Skeletal muscle cell (primary cell): ENCODE data around the gene RBMS3.
"Not testable (repeated sequence)": the region's sequence is repeated elsewhere in the genome, so short reads cannot be mapped to it uniquely, and the experiment has no call there.

Experiments used
- DNase-seq: peaks from one replicate; pipeline ENCODE4 v3.0.0-alpha.2; 2010; ENCODE audit warnings: low read depth
- H3K4me3 ChIP-seq: 2 replicates; pipeline ENCODE4 v1.5.1; 2011; ENCODE audit warnings: low read depth, mild to moderate bottlenecking, control low read depth, low read length, moderate library complexity

Gene RBMS3

GRCh38 chr3:29280404-29281093, at the start of gene RBMS3:
RBMS3 (plus strand) TSS chr3:29281071.
- peak within 1 kb of the TSS; percentile 69 for H3K4me3 ChIP-seq
- DNase-seq: peak; percentile 90

- not testable (repeated sequence) for H3K4me3 ChIP-seq, DNase-seq
Measured at GRCh38 chr3:29233126-29233525, 47.7 kb upstream of the RBMS3 start.

- DNase-seq: no peak
- no peak overlapping the region for H3K4me3 ChIP-seq
Measured at GRCh38 chr3:29236146-29236840, 44.6 kb upstream of the RBMS3 start.

DNA sequence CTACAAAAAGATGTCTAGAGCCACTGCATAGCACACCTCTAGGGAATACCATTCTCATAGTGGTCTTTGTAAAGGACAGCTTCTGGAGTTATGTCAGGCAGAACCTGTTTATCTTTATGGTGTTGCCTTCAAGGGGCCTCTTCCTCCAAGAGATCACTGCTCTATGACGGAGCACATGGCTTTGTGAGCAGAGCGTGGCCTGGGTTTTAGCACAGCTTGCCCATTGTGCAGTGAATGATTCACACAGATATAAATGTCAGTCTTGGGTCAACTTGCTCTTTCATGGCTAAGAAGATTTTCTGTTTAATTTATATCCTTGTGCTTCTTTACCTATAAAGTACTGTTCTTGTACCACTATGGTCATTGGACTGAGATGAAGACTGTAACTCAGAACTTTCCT, 41.5 kb upstream of the RBMS3 start:
- DNase-seq: no peak
- H3K4me3 ChIP-seq: no peak overlapping the region

DNA sequence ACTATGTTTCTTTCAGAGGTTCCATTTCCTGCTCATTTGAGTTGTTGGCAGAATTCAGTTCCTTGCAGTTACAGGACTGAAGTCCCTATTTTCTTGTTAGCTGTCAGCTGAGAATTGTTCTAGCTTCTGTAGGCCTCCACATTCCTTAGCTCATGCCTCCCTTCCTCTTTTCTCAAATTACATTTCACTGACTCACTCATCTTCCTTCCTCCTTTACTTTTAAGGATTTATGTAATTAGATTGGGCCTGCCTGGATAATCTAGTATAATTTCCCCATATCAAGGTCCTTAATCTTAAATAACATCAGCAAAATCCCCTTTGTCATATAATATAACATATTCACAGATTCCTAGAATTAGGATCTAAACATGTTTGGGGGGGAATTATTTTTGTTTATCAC, 40.6 kb upstream of the RBMS3 start:
- DNase-seq: no peak
- H3K4me3 ChIP-seq: no peak overlapping the region

- no peak for DNase-seq
- H3K4me3 ChIP-seq: no peak overlapping the region
Measured at GRCh38 chr3:29240887-29241286, 40.0 kb upstream of the RBMS3 start.

DNA sequence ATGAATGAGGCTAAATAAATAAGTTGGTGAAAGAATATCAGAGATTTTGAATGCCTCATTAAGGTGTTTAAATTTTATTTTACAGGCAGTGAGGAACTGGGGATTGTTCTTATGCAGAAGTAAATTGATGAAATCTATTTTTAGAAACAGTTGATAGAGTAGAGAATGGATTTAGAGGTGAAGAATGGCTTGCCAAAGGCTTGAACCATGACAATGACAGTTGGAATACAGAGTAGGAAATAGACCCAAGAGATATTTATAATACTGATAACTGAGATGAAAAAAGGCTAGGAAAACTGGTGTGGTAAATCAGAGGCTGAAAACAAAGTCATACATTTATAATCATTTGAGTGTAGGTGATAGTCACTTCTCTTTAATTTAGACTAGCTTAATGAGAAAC, 39.0 kb upstream of the RBMS3 start:
- no peak for DNase-seq
- no peak overlapping the region for H3K4me3 ChIP-seq

DNA sequence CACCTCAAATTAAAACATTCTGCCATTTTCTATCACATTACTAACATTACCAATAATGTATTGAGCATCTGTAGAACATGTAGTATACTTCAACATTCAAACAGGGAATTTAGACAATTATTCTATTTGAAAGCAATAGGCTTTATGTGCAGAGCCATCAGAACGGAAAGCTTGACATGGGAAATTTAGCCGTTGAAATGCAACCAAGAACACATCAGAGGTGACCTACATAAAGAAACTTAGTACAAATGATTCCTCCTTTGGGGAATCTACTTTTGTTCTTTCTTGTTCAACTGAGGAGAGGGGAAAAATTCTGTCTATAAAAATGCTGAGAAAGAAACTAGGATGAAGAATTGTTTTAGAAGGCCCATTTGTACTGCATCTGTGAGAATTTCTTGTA, 38.6 kb upstream of the RBMS3 start:
- DNase-seq: no peak
- no peak overlapping the region for H3K4me3 ChIP-seq

GRCh38 chr3:29245441-29245840, 35.4 kb upstream of the RBMS3 start:
- no peak overlapping the region for H3K4me3 ChIP-seq
- DNase-seq: no peak

- no peak for DNase-seq
- H3K4me3 ChIP-seq: no peak overlapping the region
Measured at GRCh38 chr3:29247088-29247745, 33.7 kb upstream of the RBMS3 start.

DNA sequence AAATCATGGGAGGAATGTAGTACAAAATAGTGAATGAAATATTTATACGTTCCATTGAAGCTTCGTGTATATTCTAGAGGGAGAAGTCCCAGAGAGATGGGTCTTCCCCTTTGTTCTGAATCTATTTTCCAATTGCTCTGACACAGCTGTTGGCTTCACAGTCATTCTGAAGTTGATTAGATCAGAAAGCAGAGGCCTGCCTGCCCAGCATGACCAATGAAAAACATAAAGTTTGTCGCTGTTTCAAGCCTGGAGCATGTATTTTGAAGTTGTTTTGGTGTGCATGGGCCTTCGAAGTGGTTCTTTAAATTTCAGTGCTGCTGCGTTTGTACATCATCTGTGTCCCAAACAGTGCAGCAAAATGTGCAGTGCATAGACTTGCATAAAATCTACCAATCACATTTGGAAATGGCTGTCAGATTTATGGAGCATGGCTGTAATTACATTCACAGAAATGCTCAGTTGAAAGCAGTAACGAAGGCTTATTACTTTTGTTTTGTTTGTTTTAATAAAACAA, 31.0 kb upstream of the RBMS3 start:
- no peak for DNase-seq
- H3K4me3 ChIP-seq: no peak overlapping the region

DNA sequence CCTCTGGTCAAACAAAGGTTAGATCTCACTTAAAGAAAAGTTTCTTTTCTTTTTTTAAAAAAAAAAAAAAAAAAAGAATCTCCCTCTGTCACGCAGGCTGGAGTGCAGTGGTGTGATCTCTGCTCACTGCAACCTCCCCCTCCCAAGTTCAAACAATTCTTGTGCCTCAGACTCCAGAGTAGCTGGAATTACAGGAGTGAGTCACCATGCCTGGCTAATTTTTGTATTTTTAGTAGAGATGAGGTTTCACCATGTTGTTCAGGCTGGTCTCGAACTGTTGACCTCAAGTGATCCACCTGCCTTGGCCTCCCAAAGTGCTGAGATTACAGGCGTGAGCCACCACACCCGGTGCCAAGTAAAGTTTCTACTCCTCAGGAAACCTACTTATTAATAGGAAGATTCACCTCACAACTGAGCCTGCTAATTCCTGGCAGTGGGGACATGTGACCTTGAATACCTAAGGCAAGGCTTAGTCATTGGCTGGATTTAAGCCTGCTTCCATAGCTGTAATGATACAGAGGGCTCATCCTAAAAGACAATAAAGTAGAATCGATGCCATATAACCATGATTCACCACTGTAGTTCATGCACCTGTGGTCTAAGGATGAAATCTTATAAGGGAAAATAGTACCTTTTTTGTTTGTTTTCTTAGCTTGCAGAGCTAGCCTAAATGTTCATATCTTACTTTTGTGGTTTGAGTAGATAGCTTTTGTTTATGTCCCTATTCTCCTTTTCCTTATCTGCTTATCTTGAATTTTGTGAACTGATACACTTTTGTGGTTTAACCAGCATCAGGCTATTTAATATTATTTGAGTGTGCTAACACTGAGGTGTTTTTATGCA, 24.8 kb upstream of the RBMS3 start:
- no peak overlapping the region for H3K4me3 ChIP-seq
- DNase-seq: no peak

- H3K4me3 ChIP-seq: no peak overlapping the region
- no peak for DNase-seq
Measured at GRCh38 chr3:29258161-29258560, 22.7 kb upstream of the RBMS3 start.

DNA sequence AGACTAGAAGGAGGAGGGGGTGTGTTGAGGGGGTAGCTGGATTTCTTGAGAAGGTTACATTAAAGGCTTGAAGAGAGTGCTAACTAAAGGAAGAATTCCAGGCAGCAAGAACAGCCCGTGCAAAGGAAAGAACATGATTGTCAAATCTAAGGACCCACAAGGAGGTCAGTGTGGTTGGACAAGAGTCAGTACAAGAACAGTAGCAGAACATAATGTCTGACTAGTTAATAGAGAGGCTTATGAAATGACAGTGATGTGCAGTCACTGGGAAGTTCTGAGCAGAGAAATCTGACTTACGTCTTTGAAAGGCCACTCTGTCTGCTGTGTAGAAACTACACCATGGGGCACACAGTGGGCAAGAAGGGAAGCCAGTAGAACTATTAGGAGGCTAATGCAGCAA, 19.8 kb upstream of the RBMS3 start:
- no peak overlapping the region for H3K4me3 ChIP-seq
- DNase-seq: no peak

DNA sequence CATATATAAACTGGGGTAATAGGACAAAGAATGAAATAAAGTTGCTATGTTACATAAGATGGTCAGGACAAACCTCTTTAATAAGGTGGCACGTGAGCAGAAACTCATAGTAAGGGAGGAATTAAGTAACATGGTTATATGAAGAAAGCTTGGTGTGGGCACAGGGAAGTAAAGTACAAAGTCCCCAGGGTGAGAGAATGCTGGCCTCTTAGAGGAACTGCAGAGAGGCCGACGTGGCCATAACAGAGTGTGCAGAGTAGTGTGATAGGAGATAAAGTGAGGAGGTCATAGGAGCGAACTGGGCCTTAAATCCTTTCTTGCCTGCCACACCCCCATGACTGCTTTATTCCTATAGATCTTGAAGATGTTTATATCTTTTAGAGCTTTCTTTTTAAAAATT, 17.4 kb upstream of the RBMS3 start:
- DNase-seq: no peak
- no peak overlapping the region for H3K4me3 ChIP-seq

DNA sequence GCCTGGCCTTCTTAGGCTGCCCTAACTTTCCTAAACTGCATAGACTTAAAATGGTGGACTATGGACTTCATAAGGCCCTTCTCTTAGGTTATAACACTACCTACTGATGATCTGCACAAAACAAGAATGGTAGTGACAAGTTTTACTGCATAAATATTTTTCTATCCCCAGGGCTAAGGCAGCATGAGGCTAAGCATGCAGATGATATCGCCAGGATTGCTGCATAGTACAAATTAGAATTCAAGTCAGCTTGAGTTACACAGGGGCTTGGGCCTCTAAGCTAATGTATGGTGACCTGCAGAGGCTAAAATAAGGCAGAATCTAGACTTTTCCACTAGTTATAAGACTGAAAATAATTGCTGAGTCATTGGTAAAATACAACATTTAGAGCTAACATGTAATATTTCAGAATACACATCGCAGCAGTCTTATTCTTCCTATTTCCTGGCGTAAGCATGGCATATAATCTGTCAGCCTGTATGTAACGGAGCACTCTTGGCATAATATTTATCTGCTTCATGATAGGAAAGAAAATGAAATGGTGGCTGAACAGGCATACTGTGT, 15.3 kb upstream of the RBMS3 start:
- no peak overlapping the region for H3K4me3 ChIP-seq
- DNase-seq: no peak

GRCh38 chr3:29267226-29267625, 13.6 kb upstream of the RBMS3 start:
- H3K4me3 ChIP-seq: no peak overlapping the region
- no peak for DNase-seq

DNA sequence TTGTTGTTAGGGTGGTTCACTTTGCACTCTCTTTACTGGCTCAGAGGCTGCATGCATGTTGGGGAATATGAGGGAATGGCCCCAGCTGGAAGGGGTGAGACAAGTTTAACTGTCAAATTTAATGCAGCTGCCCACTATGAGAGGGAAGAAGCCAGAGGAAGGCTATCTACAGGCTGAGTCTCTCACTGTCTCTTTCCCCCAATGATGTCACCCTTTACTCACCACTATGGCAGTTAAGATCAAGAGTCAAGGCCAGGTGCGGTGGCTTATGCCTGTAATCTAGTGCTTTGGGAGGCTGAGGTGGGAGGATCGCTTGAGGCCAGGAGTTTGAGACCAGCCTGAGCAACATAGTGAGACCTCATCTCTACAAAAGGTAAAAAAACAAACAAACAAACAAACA, 12.2 kb upstream of the RBMS3 start:
- no peak overlapping the region for H3K4me3 ChIP-seq
- DNase-seq: no peak

DNA sequence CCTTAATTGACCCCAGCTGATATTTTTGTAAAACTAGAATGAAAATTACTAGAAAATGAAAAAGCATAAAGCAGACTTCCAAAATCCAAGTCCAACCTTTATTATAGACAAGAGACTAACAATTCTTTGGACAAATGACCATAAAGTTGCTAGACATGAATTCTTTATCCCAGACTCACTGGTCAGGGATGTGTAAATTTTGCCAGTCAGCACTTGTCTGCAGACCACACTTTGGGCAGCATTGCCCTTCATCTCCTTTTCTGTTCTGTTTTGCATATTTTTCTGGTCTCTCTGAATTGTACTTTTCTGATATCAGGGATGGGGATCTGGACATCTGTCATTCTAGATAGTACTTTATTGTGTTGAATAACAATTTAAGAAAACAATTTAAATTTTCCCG, 10.1 kb upstream of the RBMS3 start:
- no peak for DNase-seq

More for the DNA sequence above, 10.1 kb upstream of the RBMS3 start:
- H3K4me3 ChIP-seq: no peak overlapping the region
